ENCODE results near the gene PPP1R26.
"Not testable (repeated sequence)": the region's sequence is repeated elsewhere in the genome, so short reads cannot be mapped to it uniquely, and the experiment has no call there.

The PPP1R26 gene

GRCh38 chr9:135505406-135506187, 26.0 kb downstream of the PPP1R26 start:
- DNase-seq: no peak

- DNase-seq: no peak
These were observed 26.9 kb downstream of the PPP1R26 start for GRCh38 chr9:135506327-135507103.

- no peak for DNase-seq
These were observed 27.8 kb downstream of the PPP1R26 start for GRCh38 chr9:135507104-135508035.

DNA sequence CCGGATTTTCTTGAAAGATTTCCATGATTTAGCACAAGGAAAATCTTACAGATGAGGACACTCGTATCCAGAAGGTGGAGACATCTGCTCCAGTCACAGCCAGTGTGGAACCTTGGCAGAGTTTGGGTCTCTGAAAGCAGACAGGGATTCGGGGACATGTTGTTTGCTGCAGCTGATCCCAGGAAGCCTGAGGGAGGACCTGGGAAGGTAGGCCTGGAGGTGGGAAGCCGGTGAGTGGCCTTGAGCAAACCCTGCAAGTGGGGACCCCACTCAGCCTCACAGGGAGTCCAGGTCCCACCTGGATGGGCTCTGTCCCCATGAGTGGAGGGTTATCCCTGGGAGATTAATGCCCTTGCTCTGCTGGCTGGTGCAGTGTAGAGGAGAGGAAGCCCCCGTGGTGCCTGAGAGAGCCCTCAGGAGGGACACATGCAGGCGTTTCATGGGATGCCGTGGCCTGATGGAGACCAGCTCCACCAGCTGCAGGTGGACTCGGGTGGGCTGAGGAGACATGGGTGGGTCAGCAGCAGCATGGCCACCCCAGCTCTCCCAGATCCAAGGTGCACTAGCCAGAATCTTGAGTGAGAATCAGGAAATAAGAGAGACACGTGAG, 28.7 kb downstream of the PPP1R26 start:
- no peak for DNase-seq

- DNase-seq: no peak
These were observed 29.9 kb downstream of the PPP1R26 start for GRCh38 chr9:135509458-135509857.

DNA sequence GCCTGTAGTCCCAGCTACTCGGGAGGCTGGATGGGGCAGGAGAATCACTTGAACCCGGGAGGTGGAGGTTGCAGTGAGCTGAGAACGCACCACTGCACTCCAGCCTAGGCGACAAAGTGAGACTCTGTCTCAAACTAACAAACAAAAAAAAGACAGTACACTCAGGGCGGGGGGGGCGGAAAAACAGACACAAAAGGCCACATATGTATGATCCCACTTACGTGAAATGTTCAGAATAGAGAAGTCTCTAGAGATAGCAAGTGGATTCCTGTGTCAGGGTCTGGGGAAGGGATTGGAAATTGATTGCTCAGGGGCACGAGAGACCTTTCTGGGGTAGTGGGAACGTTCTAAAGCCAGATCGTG, 32.6 kb downstream of the PPP1R26 start:
- no peak for DNase-seq

DNA sequence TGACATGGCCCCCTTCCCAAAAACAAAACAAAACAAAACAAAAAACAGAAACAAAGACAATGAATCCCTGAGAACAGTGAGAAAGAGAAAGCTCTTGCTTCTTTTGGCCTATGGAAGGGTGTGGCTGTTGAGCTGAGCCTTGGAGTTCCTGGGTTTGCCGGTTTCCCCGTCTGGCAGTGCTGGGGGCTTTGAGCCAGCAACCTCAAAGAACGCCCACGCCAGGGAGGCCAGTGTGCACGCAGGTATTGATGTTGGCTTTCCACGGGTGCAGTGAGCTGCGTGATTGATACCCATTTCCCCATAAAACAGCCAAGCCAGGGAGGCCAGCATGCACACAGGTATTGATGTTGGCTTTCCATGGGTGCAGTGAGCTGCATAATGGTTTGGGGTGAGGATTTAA, 33.3 kb downstream of the PPP1R26 start:
- DNase-seq: no peak

GRCh38 chr9:135513351-135513846, 33.8 kb downstream of the PPP1R26 start:
- no peak for DNase-seq

- DNase-seq: not testable (repeated sequence)
These were observed 34.3 kb downstream of the PPP1R26 start for GRCh38 chr9:135513906-135514305.

DNA sequence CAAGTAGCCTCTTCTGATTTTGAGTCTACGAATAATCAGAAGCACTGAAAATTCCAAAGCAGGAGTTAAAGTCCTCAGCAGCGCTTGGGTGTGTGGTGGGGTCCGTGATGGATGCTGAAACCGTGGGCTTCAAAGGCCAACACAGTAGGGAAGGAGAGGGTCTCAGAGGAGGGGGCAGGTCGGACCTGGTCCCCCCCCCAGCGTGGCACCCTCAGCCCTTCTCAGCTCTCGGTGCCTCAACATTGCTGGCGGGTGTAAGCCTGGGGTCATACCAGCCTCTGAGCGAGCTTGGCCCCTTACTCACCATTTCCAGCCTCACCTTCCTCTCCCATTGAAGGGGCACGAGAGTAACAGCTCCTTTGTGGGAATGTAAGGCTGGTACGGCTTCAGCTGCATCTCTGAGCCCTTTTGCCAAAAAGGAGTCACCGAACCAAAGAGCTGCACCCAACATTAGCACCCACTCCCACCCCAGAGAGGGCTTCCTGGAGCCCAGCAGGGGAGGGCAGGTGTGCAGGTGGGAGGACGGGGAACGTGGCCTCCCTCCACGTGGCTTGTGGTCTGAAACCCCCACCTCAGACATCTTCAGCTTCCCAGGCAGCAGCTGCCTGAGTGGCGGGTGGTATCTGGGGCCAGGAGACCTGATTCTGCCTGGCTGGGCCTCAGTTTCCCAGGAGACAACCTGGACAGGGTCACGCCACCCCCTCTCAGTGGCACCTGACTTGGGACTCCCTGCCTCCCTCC, 34.9 kb downstream of the PPP1R26 start:
- no peak for DNase-seq

GRCh38 chr9:135515083-135515951, 35.7 kb downstream of the PPP1R26 start:
- no peak for DNase-seq

GRCh38 chr9:135516132-135516860, 36.7 kb downstream of the PPP1R26 start:
- no peak for DNase-seq

DNA sequence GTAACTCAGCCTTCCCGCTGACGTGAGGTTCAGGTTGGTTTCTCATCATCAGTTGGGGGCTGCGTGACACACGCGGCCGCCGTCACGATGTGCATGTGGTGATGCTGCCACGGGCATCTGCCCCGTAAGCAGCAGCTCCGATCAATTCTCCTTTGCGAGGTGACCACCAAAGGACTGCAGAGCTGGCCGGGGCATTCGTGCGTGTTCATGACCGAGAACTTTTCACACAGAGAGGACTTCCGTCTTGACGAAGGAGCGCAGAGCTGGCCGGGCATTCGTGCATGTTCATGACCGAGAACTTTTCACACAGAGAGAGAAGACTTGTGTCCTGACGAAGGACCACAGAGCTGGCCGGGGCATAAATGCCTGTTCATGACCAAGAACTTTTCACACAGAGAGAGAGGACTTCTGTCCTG, 37.8 kb downstream of the PPP1R26 start:
- no peak for DNase-seq

GRCh38 chr9:135519179-135519971, 39.8 kb downstream of the PPP1R26 start:
- DNase-seq: no peak

DNA sequence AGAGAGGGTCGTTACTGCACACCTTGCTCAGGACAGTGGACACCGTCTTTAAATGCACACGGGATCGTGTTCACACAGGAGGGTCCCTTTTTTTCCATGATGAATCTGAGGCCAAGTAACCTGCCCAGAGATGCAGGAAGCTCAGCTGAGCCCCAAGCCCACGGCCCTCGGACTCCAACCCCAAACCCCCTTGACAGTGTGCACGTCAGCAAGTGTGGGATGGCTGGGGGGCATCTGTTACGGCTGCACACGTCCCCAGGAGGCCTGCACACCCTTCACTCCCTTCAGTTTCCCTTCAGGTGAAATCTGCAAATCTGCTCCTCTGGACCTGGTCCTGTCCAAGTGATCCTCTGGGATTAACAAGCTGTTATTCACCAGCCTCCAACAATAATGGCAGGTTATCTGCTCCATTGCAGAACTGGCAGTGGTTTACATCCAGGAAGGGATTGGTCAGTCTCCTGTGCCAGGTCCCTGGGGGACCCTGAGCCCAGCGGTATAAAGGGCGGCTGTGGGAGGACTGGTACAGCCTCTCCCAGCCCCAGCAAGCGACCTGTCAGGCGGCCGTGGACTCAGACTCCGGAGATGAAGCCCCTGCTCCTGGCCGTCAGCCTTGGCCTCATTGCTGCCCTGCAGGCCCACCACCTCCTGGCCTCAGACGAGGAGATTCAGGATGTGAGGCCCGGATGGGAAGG, 41.5 kb downstream of the PPP1R26 start, which contains the start of gene LCN1:
Gene LCN1 (plus strand): TSS at position 525 of the 692 bp plus-strand sequence. CDS start 58 bp downstream, at position 583.
- no peak for DNase-seq

DNA sequence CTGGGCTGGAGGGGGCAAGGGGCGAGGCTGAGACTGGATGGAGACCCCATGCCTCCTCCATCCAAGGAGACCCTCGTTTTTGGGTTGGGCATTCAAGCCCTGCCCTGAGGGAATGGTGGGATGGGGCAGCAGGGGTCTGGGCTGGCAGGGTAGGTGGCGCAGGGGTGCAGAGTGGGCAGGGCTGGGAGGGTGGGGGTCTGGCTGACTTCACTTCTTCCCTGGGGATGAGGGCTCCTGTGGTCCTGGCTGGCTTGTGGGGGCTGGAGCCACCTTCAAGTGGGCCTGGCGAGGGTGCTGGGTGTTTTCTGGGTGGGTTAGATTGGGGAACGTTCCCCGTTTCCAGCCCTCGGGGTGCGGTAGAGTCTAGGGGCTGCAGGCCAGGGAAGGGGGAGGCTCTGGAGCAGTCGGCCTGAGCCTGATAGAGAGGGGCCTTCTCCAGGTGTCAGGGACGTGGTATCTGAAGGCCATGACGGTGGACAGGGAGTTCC, 42.1 kb downstream of the PPP1R26 start:
- no peak for DNase-seq

GRCh38 chr9:135522137-135522877, 42.7 kb downstream of the PPP1R26 start:
- no peak for DNase-seq
